ENCODE measurements around the gene RAB11FIP4. TPM values are rescaled to one million over a fixed set of nuclear protein-coding genes. Genes with fewer than 3 reads are reported as not detected.

The RAB11FIP4 gene
- total and polyA plus RNA-seq, 10 of the 15 experiments (the other 5 are each of a cell fraction or from before 2014, with no cell fraction given) = 1.4 to 27.0 (median 17.6) TPM

DNA sequence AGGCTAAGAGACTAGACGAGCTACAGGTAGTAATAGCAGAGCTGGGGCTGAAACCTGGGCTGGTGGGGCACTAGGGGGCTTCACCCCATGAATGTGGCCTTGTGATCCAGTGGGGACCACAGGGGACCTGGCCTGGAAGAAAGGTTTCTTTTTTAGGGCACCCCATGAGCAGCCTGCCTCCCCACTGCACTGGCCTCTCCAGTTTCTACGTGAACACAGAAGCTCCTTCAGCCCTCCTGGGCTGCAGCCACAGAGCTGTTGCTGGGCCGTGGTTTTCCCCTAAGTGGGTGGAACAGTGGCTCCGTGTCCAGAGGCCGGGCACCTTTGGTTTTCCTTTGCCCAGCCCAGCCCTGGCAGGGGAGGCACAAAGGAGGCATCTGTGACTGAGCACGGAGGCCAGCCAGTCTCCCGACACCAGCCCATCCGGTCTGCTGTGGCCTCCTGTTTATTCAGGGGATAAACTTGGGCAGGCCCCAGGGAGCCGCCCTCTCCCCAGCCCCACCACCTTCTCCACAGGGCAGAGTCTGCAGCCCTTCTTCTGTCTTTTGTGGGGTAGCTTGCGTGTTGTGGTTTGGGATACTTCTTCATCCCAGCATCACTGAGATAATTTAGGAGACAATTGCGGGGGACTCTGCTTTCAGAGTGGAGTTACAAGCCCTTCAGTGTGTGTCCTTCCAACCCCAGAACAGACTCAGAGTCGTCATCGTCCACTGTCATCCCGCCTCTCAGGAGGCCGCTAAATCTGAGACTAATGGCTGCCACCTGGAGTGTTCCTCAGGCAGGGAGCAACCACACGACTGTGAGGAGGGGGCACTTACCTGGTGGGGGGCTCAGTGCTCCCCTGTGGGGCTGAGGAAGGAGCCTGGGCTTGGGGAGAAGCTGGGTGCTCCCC is 85.3 kb downstream of the RAB11FIP4 start:
- no peak for TF ChIP-seq RB1 (IDR thresholded peaks at IDR 0.05; ENCODE audit: borderline replicate concordance)
- TF ChIP-seq, protein P1, sequence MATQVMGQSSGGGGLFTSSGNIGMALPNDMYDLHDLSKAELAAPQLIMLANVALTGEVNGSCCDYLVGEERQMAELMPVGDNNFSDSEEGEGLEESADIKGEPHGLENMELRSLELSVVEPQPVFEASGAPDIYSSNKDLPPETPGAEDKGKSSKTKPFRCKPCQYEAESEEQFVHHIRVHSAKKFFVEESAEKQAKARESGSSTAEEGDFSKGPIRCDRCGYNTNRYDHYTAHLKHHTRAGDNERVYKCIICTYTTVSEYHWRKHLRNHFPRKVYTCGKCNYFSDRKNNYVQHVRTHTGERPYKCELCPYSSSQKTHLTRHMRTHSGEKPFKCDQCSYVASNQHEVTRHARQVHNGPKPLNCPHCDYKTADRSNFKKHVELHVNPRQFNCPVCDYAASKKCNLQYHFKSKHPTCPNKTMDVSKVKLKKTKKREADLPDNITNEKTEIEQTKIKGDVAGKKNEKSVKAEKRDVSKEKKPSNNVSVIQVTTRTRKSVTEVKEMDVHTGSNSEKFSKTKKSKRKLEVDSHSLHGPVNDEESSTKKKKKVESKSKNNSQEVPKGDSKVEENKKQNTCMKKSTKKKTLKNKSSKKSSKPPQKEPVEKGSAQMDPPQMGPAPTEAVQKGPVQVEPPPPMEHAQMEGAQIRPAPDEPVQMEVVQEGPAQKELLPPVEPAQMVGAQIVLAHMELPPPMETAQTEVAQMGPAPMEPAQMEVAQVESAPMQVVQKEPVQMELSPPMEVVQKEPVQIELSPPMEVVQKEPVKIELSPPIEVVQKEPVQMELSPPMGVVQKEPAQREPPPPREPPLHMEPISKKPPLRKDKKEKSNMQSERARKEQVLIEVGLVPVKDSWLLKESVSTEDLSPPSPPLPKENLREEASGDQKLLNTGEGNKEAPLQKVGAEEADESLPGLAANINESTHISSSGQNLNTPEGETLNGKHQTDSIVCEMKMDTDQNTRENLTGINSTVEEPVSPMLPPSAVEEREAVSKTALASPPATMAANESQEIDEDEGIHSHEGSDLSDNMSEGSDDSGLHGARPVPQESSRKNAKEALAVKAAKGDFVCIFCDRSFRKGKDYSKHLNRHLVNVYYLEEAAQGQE (IDR thresholded peaks at IDR 0.05; ENCODE audit: low read depth, low read length) = no peak
- no peak for TF ChIP-seq CREB1 (IDR thresholded peaks at IDR 0.05; ENCODE audit: low read depth)
- no peak for TF ChIP-seq KAT2A (conservative IDR thresholded peaks at IDR 0.05; ENCODE audit: control insufficient read depth, low read depth, low read length)
- TF ChIP-seq STAT3 (IDR thresholded peaks at IDR 0.05; ENCODE audit: low read depth, low read length) = no peak
- no peak for TF ChIP-seq SUZ12 (IDR thresholded peaks at IDR 0.05; ENCODE audit: unreplicated experiment)
- TF ChIP-seq, protein P2, sequence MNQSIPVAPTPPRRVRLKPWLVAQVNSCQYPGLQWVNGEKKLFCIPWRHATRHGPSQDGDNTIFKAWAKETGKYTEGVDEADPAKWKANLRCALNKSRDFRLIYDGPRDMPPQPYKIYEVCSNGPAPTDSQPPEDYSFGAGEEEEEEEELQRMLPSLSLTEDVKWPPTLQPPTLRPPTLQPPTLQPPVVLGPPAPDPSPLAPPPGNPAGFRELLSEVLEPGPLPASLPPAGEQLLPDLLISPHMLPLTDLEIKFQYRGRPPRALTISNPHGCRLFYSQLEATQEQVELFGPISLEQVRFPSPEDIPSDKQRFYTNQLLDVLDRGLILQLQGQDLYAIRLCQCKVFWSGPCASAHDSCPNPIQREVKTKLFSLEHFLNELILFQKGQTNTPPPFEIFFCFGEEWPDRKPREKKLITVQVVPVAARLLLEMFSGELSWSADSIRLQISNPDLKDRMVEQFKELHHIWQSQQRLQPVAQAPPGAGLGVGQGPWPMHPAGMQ (IDR thresholded peaks at IDR 0.05; ENCODE audit: borderline replicate concordance) = no peak
- TF ChIP-seq, protein P3, sequence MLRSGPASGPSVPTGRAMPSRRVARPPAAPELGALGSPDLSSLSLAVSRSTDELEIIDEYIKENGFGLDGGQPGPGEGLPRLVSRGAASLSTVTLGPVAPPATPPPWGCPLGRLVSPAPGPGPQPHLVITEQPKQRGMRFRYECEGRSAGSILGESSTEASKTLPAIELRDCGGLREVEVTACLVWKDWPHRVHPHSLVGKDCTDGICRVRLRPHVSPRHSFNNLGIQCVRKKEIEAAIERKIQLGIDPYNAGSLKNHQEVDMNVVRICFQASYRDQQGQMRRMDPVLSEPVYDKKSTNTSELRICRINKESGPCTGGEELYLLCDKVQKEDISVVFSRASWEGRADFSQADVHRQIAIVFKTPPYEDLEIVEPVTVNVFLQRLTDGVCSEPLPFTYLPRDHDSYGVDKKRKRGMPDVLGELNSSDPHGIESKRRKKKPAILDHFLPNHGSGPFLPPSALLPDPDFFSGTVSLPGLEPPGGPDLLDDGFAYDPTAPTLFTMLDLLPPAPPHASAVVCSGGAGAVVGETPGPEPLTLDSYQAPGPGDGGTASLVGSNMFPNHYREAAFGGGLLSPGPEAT (IDR thresholded peaks at IDR 0.05; ENCODE audit: low read depth) = no peak
- TF ChIP-seq POLR2AphosphoS5 (IDR thresholded peaks at IDR 0.05; ENCODE audit: low read length) = no peak
- TF ChIP-seq, protein P4, sequence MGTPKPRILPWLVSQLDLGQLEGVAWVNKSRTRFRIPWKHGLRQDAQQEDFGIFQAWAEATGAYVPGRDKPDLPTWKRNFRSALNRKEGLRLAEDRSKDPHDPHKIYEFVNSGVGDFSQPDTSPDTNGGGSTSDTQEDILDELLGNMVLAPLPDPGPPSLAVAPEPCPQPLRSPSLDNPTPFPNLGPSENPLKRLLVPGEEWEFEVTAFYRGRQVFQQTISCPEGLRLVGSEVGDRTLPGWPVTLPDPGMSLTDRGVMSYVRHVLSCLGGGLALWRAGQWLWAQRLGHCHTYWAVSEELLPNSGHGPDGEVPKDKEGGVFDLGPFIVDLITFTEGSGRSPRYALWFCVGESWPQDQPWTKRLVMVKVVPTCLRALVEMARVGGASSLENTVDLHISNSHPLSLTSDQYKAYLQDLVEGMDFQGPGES (IDR thresholded peaks at IDR 0.05) = no peak
- TF ChIP-seq HCFC1 (IDR thresholded peaks at IDR 0.05; ENCODE audit: low read length) = no peak
- SMC1A ChIA-PET (ENCODE audit: uncharacterized antibody, unreplicated experiment) = interaction anchor here (1.3 kb wide), 1 partner anchor 10 kb away, joined by 3 read pairs; no protein-coding TSS in a partner anchor
- RAD21 ChIA-PET (ENCODE audit: unreplicated experiment) = no interaction called here
- Histone ChIP-seq H3K9ac (ENCODE audit: control insufficient read depth, insufficient read depth, low read length) (no peak overlapping the region), H3K27ac (ENCODE audit: control insufficient read depth, insufficient read depth) (no peak overlapping the region), H3K4me1 (ENCODE audit: control insufficient read depth, insufficient read depth, low read length) (no peaks in the 10 kb centered on the region), H3K36me3 (ENCODE audit: control insufficient read depth in 2 of 2, insufficient read depth in 2 of 2, low read length in 1 of 2) (no peaks in the 10 kb centered on the region), H3K4me2 (ENCODE audit: control insufficient read depth, insufficient read depth) (no peak overlapping the region), H3K79me2 (ENCODE audit: control insufficient read depth, insufficient read depth, low read length) (no peaks in the 10 kb centered on the region), H3K4me3 (no peak overlapping the region), H4K20me1 (ENCODE audit: control insufficient read depth, insufficient read depth) (no peaks in the 10 kb centered on the region), H2AFZ (ENCODE audit: control insufficient read depth, low read depth, low read length) (no peak overlapping the region), H3K9me3 (replicated peaks; ENCODE audit: control insufficient read depth, insufficient read depth, low read length) (no peaks in the 10 kb centered on the region), H3K27me3 (replicated peaks in 1 of 2; ENCODE audit: control insufficient read depth in 2 of 2, insufficient read depth in 2 of 2, low read length in 1 of 2) (peaks cover 0 to 4% of the 10 kb centered on the region in 2 experiments; a peak in 1 of 4 replicates)
- POLR2A ChIA-PET = no interaction called here
- BruUV-seq (replicated peaks) = no TSS peak
- in situ Hi-C loops (cut with MboI) (no loop called here), intact Hi-C loops (cut with micrococcal nuclease; ENCODE audit: unreplicated experiment) (no loop called here)
- CTCF ChIA-PET = interaction anchor here (0.6 to 1.0 kb wide), 2 partner anchors 48 to 174 kb away, joined by 3 read pairs; no protein-coding TSS in a partner anchor
- 41% methylated on average over 16 of the region's 16 CpGs for WGBS (ENCODE audit: insufficient coverage, insufficient replicate concordance, low lambda C conversion rate, missing lambda C conversion rate)
- no peak for DNase-seq (ENCODE audit: low read depth, low spot score)
- ATAC-seq = no peak
- no peak for FAIRE-seq
